Fibroblast of the aortic adventitia (primary cell): ENCODE results near the gene FCGBP. TPM values are rescaled to one million over a fixed set of nuclear protein-coding genes. Genes with fewer than 3 reads are reported as not detected.

Source experiments
- DNase-seq: peaks from one replicate; pipeline ENCODE4 v3.0.0-alpha.2; 2010; ENCODE audit warnings: low read depth
- H3K4me3 ChIP-seq: 2 replicates; pipeline ENCODE4 v1.5.1; 2011; ENCODE audit warnings: low read depth, mild to moderate bottlenecking, control low read depth, low read length, moderate library complexity
- total RNA-seq: library from RNA; depleted of rRNA; stranded (reverse); fragments of >200 nt; gene quantifications from 2 replicates; pipeline ENCODE4 v1.2.3, GENCODE V29; 2012; ENCODE audit warnings: low replicate concordance
- TF ChIP-seq, protein P1 (sequence below): IDR thresholded peaks from 2 replicates; pipeline ENCODE4 v1.5.1; 2011; ENCODE audit warnings: mild to moderate bottlenecking, low read length, control low read depth, inconsistent platforms; ENCODE audit not compliant: insufficient read depth

The FCGBP gene
- total RNA-seq, 1 donor = under 0.01 TPM

DNA sequence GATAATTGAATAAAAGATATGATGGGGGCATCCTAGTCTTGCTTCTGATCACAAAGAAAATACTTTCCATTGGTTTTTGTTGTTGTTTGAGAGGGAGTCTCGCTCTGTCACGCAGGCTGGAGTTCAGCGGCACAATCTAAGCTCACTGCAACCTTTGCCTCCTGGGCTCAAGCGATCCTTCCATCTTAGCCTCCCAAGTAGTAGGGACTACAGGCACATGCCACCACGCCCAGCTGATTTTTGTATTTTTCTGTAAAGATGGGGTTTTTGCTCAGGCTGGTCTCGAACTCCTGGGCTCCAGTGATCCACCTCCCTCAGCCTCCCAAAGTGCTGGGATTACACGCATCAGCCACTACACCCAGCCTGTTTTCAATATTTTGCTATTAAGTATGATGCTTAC is 19.5 kb upstream of the FCGBP start:
- TF ChIP-seq, protein P1, sequence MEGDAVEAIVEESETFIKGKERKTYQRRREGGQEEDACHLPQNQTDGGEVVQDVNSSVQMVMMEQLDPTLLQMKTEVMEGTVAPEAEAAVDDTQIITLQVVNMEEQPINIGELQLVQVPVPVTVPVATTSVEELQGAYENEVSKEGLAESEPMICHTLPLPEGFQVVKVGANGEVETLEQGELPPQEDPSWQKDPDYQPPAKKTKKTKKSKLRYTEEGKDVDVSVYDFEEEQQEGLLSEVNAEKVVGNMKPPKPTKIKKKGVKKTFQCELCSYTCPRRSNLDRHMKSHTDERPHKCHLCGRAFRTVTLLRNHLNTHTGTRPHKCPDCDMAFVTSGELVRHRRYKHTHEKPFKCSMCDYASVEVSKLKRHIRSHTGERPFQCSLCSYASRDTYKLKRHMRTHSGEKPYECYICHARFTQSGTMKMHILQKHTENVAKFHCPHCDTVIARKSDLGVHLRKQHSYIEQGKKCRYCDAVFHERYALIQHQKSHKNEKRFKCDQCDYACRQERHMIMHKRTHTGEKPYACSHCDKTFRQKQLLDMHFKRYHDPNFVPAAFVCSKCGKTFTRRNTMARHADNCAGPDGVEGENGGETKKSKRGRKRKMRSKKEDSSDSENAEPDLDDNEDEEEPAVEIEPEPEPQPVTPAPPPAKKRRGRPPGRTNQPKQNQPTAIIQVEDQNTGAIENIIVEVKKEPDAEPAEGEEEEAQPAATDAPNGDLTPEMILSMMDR = no peak
- no peak for DNase-seq
- no peak overlapping the region for H3K4me3 ChIP-seq

DNA sequence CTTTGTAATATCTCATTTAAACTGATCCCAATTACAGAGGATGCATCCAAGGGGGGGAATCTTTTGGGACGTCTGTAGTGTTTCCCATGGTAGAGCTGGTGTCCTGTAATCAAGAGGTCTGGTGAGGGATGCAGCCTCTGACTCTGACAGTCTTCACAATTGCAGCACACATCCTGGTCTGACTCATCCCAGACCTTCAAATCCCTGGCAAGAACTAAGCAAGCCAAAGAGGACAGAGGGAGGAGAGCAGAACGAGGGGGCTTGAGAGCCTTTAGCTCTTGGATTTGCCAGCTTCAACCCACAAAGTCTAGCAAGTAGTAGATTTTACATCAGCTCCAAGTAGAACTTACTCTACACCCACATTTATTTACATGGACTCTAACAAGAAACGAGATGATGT is 17.3 kb upstream of the FCGBP start:
- TF ChIP-seq, protein P1 = no peak
- peak; percentile 25 for DNase-seq
- H3K4me3 ChIP-seq = no peak overlapping the region

DNA sequence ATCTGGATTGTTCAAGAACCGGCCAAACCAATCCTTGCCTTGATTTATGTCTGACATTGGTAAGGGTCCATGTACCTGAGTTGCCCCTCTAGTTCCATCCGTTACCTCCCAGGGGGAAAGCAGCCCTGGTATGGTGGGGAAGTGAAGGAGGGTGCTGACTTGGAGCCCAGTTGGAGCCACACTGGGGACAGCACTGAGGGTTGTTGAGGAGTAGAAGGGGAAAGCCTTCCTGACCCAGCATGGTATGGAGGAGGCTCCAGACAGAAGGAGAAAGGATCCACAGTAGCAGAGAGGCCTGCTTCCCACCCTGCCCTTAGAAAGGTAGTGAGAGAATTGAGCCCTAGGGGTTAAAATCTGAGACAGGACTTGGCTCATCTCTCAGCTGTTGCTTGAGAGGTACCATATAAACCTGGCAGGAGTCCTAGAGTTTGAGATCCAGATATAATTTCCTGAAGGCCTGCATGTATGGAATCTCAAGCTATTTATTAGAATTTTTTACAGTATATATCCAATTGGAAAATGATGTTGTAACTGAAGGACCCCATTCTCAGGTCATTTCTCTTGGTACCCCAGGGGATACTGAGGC is 16.7 kb upstream of the FCGBP start:
- DNase-seq = no peak
- no peak overlapping the region for H3K4me3 ChIP-seq
- TF ChIP-seq, protein P1 = no peak

DNA sequence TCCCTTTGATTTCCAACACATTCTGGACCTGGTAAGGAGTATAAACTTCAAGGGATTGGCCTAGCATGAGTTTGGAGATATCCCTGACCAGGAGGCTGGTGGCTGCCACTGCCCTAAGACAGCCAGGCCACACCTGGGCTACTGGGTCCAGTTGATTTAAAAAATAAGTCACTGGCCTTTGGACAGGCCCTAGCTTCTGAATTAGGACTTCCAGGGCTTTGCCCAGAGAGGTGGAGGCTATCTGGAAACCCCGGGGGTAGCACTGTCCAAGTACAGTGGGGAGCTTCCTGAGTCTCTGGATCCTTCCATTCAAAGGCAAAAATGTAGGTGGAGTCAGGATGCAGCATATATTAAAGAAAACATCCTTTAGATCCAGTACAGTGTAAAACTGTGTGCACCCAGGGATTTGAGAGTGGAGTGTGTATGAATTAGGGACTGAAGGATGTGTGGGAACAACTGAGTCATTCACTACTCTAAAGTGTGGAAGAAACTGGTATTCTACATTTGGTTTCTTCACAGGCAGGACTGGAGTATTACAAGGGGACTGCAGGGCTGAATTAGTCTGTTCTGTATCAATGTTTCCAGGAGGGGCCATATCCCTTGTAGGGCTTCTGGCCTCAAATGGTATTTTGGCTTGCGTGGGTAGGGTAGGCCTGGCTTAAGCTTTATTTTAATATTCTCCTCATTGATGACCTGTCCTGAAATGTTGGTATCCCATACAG is 14.8 kb upstream of the FCGBP start:
- H3K4me3 ChIP-seq = no peak overlapping the region
- DNase-seq = no peak
- TF ChIP-seq, protein P1 = no peak

DNA sequence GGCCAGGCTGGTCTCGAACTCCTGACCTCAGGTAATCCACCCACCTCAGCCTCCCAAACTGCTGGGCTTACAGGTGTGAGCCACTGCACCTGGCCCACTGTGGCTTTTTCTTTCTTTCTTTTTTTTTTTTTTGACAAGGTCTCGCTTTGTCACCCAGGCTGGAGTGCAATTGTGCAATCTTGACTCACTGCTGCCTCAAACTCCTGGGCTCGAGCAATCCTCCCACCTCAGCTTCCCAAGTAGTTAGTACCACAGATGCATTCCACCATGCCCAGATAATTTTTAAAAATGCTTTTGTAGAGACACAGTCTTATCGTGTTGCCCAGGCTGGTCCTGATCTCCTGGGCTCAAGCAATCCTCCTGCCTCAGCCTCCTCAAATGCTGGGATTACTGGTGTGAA is 12.1 kb upstream of the FCGBP start:
- DNase-seq = no peak
- TF ChIP-seq, protein P1 = no peak
- no peak overlapping the region for H3K4me3 ChIP-seq

DNA sequence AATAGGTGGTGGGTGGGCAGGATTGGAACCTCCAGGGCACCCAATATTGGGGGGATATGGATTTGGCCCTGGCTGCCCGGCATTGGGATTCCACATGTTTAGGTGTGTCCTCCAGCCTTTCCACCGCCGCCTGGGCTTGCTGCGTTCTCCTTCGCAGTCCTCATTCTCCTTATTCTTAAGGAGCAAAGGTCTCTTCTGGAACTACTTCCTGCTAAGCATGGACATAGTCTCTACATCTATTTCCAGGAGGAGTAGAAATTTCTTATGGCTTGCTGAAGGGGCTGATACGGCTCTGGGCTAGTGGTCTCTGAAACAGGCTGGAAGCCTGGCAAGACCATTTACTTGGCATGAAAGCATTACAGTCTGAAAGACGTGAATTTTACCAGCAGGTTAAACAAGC is 9.2 kb upstream of the FCGBP start:
- no peak overlapping the region for H3K4me3 ChIP-seq
- TF ChIP-seq, protein P1 = no peak
- no peak for DNase-seq
